Esophagus squamous epithelium (tissue), 4 donors: ENCODE data around the gene ARNT2.

Source experiments
- POLR2A ChIP-seq, 4 donors: fragments of 450-650 bp; IDR thresholded peaks; one replicate each; pipeline ENCODE4 v1.6.1; 2017; ENCODE audit warnings: antibody characterized with exemption in 4 of 4, mild to moderate bottlenecking in 4 of 4, moderate library complexity in 3 of 4
- TF ChIP-seq, protein P1 (sequence below), 6 experiments: fragments of 450-650 bp in 4 of 6; fragments of 200-600 bp in 2 of 6; sonication (generic) in 2 of 6; IDR thresholded peaks; one replicate each; pipeline ENCODE4 v1.5.1; 2016 to 2019; ENCODE audit warnings: antibody characterized with exemption in 6 of 6, mild to moderate bottlenecking in 4 of 6, moderate library complexity in 4 of 6

DNA sequence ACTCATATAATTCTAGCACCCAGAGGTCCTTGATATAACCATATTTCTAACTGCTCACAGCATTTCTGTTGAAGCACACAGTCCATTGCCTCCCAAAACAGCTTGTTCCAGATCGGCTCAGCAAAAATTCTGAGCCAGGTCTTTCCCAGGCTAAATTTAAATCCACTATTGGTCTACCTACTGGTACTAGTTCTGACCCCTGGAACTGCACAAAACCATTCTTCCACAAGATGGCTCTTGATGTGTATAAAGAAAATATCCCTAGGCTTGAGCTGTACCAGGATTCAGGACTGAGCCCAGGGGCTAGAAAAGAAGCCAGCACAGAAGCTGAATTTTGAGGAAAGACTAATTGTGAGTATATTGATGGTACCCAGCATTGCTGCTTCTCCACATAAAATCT is 215.5 kb downstream of the ARNT2 start:
- TF ChIP-seq, protein P1, sequence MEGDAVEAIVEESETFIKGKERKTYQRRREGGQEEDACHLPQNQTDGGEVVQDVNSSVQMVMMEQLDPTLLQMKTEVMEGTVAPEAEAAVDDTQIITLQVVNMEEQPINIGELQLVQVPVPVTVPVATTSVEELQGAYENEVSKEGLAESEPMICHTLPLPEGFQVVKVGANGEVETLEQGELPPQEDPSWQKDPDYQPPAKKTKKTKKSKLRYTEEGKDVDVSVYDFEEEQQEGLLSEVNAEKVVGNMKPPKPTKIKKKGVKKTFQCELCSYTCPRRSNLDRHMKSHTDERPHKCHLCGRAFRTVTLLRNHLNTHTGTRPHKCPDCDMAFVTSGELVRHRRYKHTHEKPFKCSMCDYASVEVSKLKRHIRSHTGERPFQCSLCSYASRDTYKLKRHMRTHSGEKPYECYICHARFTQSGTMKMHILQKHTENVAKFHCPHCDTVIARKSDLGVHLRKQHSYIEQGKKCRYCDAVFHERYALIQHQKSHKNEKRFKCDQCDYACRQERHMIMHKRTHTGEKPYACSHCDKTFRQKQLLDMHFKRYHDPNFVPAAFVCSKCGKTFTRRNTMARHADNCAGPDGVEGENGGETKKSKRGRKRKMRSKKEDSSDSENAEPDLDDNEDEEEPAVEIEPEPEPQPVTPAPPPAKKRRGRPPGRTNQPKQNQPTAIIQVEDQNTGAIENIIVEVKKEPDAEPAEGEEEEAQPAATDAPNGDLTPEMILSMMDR (IDR thresholded peaks at IDR 0.05) = peak in 4 of 6 experiments; percentile 17 to 40 (median 26)
- no peak for TF ChIP-seq POLR2A (IDR thresholded peaks at IDR 0.05)
